GM19099 (cell line): Measurements from ENCODE around the gene RAB13.

ENCODE experiments used
- POLR2A ChIP-seq: IDR thresholded peaks from 3 replicates; pipeline ENCODE4 v1.6.1; 2011; ENCODE audit warnings: low read depth; ENCODE audit not compliant: insufficient read length; ENCODE audit errors: extremely low read depth

RAB13 gene

DNA sequence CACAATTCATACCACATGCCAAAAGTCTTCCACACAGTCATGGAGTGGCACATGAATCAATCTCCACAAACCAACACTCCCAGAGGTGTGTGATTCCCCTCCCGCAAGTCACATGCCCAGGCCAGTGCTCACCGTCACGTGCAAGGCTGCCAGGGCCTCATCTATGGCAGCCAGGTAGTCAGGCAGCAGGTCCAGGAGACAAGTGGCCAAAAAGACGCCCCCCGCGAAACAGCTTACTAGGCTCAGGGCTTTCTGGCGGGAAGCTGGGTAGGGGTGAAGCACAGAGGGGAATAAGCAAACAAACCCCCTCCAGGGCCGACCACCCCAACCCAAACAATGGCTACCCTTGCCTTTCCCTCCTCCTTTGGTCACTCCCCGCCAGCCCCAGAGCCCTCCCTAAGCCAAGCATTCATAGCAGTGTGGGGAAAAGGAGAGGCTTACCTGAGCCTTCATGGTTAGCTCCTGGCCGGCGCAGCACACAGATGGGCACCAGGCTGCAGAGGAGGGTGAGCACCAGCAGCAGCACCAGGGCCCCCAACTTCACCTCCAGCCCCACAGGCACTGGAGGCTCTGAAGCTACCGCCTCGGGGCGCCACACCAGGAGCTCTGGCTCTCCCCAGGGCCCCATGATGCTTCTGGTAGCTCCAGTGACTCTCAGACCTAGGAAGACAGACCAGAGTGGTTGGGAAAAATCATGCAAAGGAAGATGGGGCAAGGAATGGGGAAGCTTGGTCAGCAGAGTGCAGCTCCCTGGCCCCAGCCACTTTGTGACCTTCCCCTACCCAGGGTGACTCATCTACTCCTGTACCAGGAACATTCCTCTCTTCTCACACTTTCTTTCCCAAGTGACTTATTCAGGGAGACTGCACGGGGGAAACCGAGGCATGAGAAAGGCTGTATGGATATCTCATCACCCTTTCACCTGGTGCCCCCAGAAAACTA, 23.8 kb downstream of the RAB13 start:
- TF ChIP-seq POLR2A = no peak

GRCh38 chr1:153961421-153961820, 24.7 kb downstream of the RAB13 start:
- no peak for TF ChIP-seq POLR2A

DNA sequence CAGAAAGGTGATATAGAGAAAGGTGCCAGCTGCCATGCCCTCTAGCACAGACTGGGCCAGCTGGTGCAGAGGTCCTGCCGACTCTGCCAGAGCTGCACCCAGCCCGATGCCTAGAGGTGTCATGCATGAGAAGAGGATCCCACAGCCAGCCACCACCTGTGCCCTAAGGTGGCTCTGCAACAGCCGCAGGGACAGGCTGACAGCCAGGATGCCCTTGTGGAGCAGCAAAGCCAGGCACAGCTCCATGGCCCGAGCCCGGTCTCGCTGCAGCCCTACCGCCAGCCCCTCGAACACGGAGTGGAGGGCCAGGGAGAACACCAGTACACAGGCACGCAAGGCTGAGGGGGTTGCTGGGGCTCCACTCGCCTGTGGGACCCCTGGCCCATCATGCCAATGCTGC, 25.9 kb downstream of the RAB13 start:
- no peak for TF ChIP-seq POLR2A

DNA sequence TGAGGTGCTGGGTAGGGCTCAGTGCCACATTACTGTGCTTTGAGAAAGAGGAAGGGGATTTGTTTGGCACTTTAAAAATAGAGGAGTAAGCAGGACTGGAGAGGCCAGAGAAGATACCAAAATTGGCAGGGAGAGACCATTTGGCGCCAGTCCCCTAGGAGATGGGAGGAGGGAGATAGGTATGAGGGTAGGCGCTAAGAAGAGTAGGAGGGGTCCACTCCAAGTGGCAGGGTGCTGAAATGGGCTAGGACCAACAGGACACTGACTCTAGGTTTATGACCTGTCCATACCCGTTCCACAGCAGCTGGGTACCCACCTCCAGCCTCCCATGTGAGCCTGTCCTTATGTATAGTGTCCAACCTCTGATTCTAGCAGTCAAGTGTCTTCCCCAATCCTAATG, 26.7 kb downstream of the RAB13 start:
- no peak for TF ChIP-seq POLR2A

DNA sequence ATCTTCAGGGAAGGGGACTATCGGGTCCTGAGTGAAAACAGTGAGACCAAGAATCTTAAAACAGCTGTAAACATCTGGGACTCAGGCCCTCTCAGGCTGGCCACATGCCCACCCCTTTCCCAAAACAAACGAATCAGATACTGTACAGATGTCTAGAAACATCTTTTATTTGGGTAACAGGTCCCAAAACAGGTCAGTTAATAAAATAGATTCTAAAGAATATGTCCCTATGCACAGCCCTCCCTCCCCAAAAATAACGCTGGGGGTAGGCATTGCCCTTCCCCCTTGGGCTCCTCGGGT, 27.2 kb downstream of the RAB13 start:
- no peak for TF ChIP-seq POLR2A

GRCh38 chr1:153958111-153958960, 27.8 kb downstream of the RAB13 start, which contains the start of gene CRTC2:
CRTC2 (minus strand) TSS chr1:153958612; CDS start chr1:153958497, 115 bp downstream.
- peak; percentile 33 for TF ChIP-seq POLR2A

GRCh38 chr1:153957744-153958110, 28.4 kb downstream of the RAB13 start:
- peak; percentile 65 for TF ChIP-seq POLR2A

- TF ChIP-seq POLR2A = no peak
Measured at GRCh38 chr1:153956997-153957715, 29.0 kb downstream of the RAB13 start.

GRCh38 chr1:153954826-153955225, 31.3 kb downstream of the RAB13 start:
- no peak for TF ChIP-seq POLR2A

GRCh38 chr1:153953859-153954365, 32.2 kb downstream of the RAB13 start:
- no peak for TF ChIP-seq POLR2A

DNA sequence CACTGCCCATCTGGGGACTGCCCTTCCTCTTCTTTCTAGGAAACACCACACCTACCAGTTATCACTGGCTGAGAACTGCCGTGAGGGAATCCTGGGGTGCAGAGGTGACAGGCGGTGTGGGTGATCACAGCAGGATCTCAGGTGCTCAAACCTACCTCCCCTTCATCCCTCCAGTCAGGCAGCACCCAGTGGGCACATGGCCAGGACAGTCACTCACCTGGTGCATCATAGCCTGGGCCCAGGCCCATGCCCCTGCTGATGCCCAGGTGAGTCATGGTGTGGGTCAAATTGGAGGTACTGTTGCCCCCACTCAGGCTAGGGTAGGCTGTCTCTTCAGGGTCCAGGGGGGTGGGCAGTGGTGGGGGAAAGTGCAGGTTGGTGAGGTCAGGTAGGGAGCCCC, 34.3 kb downstream of the RAB13 start:
- TF ChIP-seq POLR2A = no peak

DNA sequence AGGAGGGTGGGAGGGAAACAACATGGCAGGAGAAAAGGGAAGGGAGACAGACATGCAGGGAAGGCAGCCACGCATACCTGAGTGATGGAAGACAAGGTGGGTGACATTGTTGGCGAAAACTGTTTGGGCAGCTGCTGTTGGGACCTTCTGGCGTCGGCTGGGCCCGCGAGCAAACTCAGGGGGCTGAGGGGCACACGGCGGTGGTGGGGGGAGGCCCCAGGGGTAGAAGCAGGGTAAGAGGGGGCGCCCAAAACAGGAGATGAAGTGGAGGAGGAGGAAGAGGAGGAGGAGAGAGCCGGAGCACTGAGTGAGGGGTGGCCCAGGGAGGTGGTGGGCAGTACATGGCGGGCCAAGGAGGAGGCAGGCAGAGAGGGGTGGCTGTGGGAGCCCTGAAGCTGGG, 35.0 kb downstream of the RAB13 start:
- TF ChIP-seq POLR2A = no peak

- TF ChIP-seq POLR2A = no peak
Measured at GRCh38 chr1:153946622-153947241, 39.4 kb downstream of the RAB13 start, which contains the start of gene DENND4B. DENND4B (minus strand) TSS chr1:153946718; CDS start chr1:153944374, 2,344 bp downstream.
